GM12878 (cell line): Measurements from ENCODE around the gene PDZD2. TPM values are rescaled to one million over a fixed set of nuclear protein-coding genes. Genes with fewer than 3 reads are reported as not detected.

Source experiments
- ATAC-seq: fragments of 200-7000 bp; cut with Tn5 transposase; 3 replicates; pipeline ENCODE4 v1.9.1; 2020; ENCODE audit warnings: mild to moderate bottlenecking, moderate library complexity
- BruUV-seq: library from RNA; stranded (reverse); fragments of 400-500 nt; replicated peaks from 2 replicates; lab custom pipeline; 2021; lab: Mats Ljungman, UMichigan
- CTCF ChIA-PET: fragments of 300-600 bp; sonication (Branson Sonifier 250); formaldehyde crosslinking; extraction: SDS; loops from one replicate; lab custom pipeline; 2021; ENCODE audit warnings: inconsistent platforms; lab: Yijun Ruan, JAX
- POLR2A ChIA-PET: fragments of 350-600 bp; formaldehyde crosslinking; extraction: SDS; loops from one replicate; lab custom pipeline; 2021; ENCODE audit warnings: inconsistent platforms; lab: Charles Lee
- RAD21 ChIA-PET: fragments of 300-600 bp; sonication (Branson Sonifier 250); formaldehyde crosslinking; loops from one replicate; lab custom pipeline; 2023; ENCODE audit warnings: antibody characterized with exemption; ENCODE audit not compliant: unreplicated experiment; lab: Charles Lee
- SMC1A ChIA-PET: fragments of 300-600 bp; sonication (Branson Sonifier 250); formaldehyde crosslinking; loops from one replicate; lab custom pipeline; 2023; ENCODE audit not compliant: unreplicated experiment, uncharacterized antibody; lab: Charles Lee
- DNase-seq: peaks from one replicate; pipeline ENCODE4 v3.0.0-alpha.2; 2011; ENCODE audit warnings: low read depth, low spot score
- FAIRE-seq: peaks from 3 replicates; lab custom pipeline; 2011; peaks lifted over from hg19 to GRCh38; lab: Jason Lieb, UNC
- H2AFZ ChIP-seq: 2 replicates; pipeline ENCODE4 v1.6.0; 2011; ENCODE audit warnings: low read depth, low read length, control low read depth; ENCODE audit not compliant: control insufficient read depth
- H3K27ac ChIP-seq: 2 replicates; pipeline ENCODE4 v1.5.1; 2011; ENCODE audit warnings: control low read depth; ENCODE audit not compliant: control insufficient read depth, insufficient read depth
- H3K27me3 ChIP-seq, 2 experiments: replicated peaks in 1 of 2; 2 replicates each; pipeline versions ENCODE4 v1.6.0 to v1.6.1; 2011; ENCODE audit warnings: low read length in 1 of 2; ENCODE audit not compliant: control insufficient read depth in 2 of 2, insufficient read depth in 2 of 2
- H3K36me3 ChIP-seq, 2 experiments: 2 replicates each; pipeline ENCODE4 v1.5.1; 2011; ENCODE audit warnings: low read length in 1 of 2; ENCODE audit not compliant: control insufficient read depth in 2 of 2, insufficient read depth in 2 of 2
- H3K4me1 ChIP-seq: 2 replicates; pipeline ENCODE4 v1.6.1; 2011; ENCODE audit warnings: mild to moderate bottlenecking, low read length, moderate library complexity, mixed read lengths; ENCODE audit not compliant: control insufficient read depth, insufficient read depth
- H3K4me2 ChIP-seq: 2 replicates; pipeline ENCODE4 v1.6.0; 2011; ENCODE audit warnings: control low read depth; ENCODE audit not compliant: control insufficient read depth, insufficient read depth
- H3K4me3 ChIP-seq: fragments of 200-600 bp; sonication (generic); 2 replicates; pipeline ENCODE4 v1.5.1; 2016
- H3K79me2 ChIP-seq: 2 replicates; pipeline ENCODE4 v1.6.0; 2011; ENCODE audit warnings: low read length; ENCODE audit not compliant: control insufficient read depth, insufficient read depth
- H3K9ac ChIP-seq: 2 replicates; pipeline ENCODE4 v1.8.0; 2011; ENCODE audit warnings: low read length, control low read depth, mixed read lengths; ENCODE audit not compliant: control insufficient read depth, insufficient read depth
- H3K9me3 ChIP-seq: replicated peaks from 3 replicates; pipeline ENCODE4 v1.5.1; 2011; ENCODE audit warnings: mild to moderate bottlenecking, low read length; ENCODE audit not compliant: control insufficient read depth, insufficient read depth
- H4K20me1 ChIP-seq: 2 replicates; pipeline ENCODE4 v1.6.0; 2011; ENCODE audit not compliant: control insufficient read depth, insufficient read depth
- BCLAF1 ChIP-seq: fragments of 450-650 bp; IDR thresholded peaks from 2 replicates; pipeline ENCODE4 v1.6.1; 2017; ENCODE audit warnings: antibody characterized with exemption, mild to moderate bottlenecking, moderate library complexity
- BRCA1 ChIP-seq: IDR thresholded peaks from 2 replicates; pipeline ENCODE4 v1.6.1; 2011; ENCODE audit warnings: low read depth, low read length, improper control_type of control experiment
- EGR1 ChIP-seq, 2 experiments: IDR thresholded peaks; 1 replicate in 1 of 2; 2 replicates in 1 of 2; pipeline ENCODE4 v1.6.1; 2011 to 2012; ENCODE audit warnings: low read depth in 2 of 2, low read length in 2 of 2, borderline replicate concordance in 1 of 2, mild to moderate bottlenecking in 1 of 2, moderate library complexity in 1 of 2
- ETV6 ChIP-seq, 2 experiments: fragments of 450-650 bp in 1 of 2; IDR thresholded peaks in 1 of 2; conservative IDR thresholded peaks in 1 of 2; 2 replicates each; pipeline ENCODE4 v1.6.1; 2014; ENCODE audit warnings: antibody characterized with exemption in 1 of 2, borderline replicate concordance in 1 of 2, low read depth in 1 of 2, mild to moderate bottlenecking in 1 of 2, moderate library complexity in 1 of 2
- EZH2 ChIP-seq: IDR thresholded peaks from 2 replicates; pipeline ENCODE4 v1.6.1; 2012; ENCODE audit warnings: low read depth, mild to moderate bottlenecking, control low read depth, inconsistent platforms, low read length, borderline replicate concordance; ENCODE audit not compliant: control insufficient read depth
- HDAC2 ChIP-seq: fragments of 200-600 bp; sonication (generic); IDR thresholded peaks from 2 replicates; pipeline ENCODE4 v1.6.1; 2017
- IRF3 ChIP-seq: fragments of 450-650 bp; IDR thresholded peaks from 2 replicates; pipeline ENCODE4 v1.6.1; 2014; ENCODE audit warnings: mild to moderate bottlenecking
- JUNB ChIP-seq: IDR thresholded peaks from 2 replicates; pipeline ENCODE4 v1.6.1; 2016; ENCODE audit warnings: antibody characterized with exemption, mild to moderate bottlenecking
- NFYB ChIP-seq: IDR thresholded peaks from 2 replicates; pipeline ENCODE4 v1.6.1; 2011; ENCODE audit warnings: low read depth, mild to moderate bottlenecking, low read length, improper control_type of control experiment, moderate library complexity; ENCODE audit not compliant: insufficient read depth
- NRF1 ChIP-seq: conservative IDR thresholded peaks from 2 replicates; pipeline ENCODE4 v1.6.1; 2011; ENCODE audit warnings: mild to moderate bottlenecking, low read depth, low read length, improper control_type of control experiment
- PAX5 ChIP-seq: IDR thresholded peaks from 2 replicates; pipeline ENCODE4 v1.6.1; 2011; ENCODE audit warnings: low read depth, low read length, borderline replicate concordance
- SREBF1 ChIP-seq: IDR thresholded peaks from 2 replicates; pipeline ENCODE4 v1.6.1; 2012; ENCODE audit warnings: mild to moderate bottlenecking, low read length
- YY1 ChIP-seq: IDR thresholded peaks from 2 replicates; pipeline ENCODE4 v1.6.1; 2011; ENCODE audit warnings: low read depth, mild to moderate bottlenecking, low read length
- ZBED1 ChIP-seq: IDR thresholded peaks from 2 replicates; pipeline ENCODE4 v1.6.1; 2016; ENCODE audit warnings: borderline replicate concordance
- ZNF217 ChIP-seq: fragments of 450-650 bp; IDR thresholded peaks from 2 replicates; pipeline ENCODE4 v1.6.1; 2017; ENCODE audit warnings: antibody characterized with exemption, mild to moderate bottlenecking
- WGBS: methylation state at CpG from one replicate; pipeline ENCODE4 v1.1.6; 2016; ENCODE audit warnings: low lambda C conversion rate; ENCODE audit not compliant: insufficient replicate concordance, insufficient coverage; ENCODE audit errors: missing lambda C conversion rate; 5-methylcytosine and 5-hydroxymethylcytosine counted together
- in situ Hi-C: fragments of 300-500 bp; cut with MboI; formaldehyde crosslinking; loops from 9 replicates; pipeline ENCODE4 v1.14.3; 2018; ENCODE audit warnings: mixed read lengths
- intact Hi-C: fragments of 100-400 bp; cut with micrococcal nuclease; formaldehyde crosslinking; loops from one replicate; pipeline ENCODE4 v1.14.2; 2022; ENCODE audit not compliant: unreplicated experiment
- polyA plus RNA-seq, 11 experiments: library from polyadenylated mRNA; depleted of rRNA in 4 of 11; unstranded in 6 of 11; stranded (reverse) in 5 of 11; fragments of >200 nt; fragmentation: Nextera tagmentation in 4 of 11; fragmentation: Illumina TruSeq in 1 of 11; extraction: Ambion mirVana in 4 of 11; extraction: Trizol in 1 of 11; gene quantifications; 1 replicate in 1 of 11; 2 replicates in 10 of 11; pipeline versions ENCODE4 v1.2.1 to v1.2.3, GENCODE V29; 2011 to 2016; ENCODE audit warnings: inconsistent platforms in 2 of 11, missing spikeins in 2 of 11, low read depth in 1 of 11
- total RNA-seq, 4 experiments: library from RNA; depleted of rRNA in 3 of 4; stranded (reverse); fragments of >200 nt in 3 of 4; fragmentation: Illumina TruSeq in 1 of 4; extraction: Trizol in 1 of 4; gene quantifications; 2 replicates each; pipeline versions ENCODE4 v1.2.1 to v1.2.3, GENCODE V29; 2013 to 2021
- TF ChIP-seq, protein P1 (sequence below): fragments of 450-650 bp; IDR thresholded peaks from 2 replicates; pipeline ENCODE4 v1.6.1; 2017; ENCODE audit warnings: mild to moderate bottlenecking, moderate library complexity

PDZD2 gene
- total and polyA plus RNA-seq, 10 of the 15 experiments (the other 5 are each of a cell fraction or from before 2014, with no cell fraction given): 0.01 to 0.58 (median 0.29) TPM; not detected in 3

GRCh38 chr5:31942546-31942945 lies 303.6 kb downstream of the PDZD2 start:
- no TSS peak for BruUV-seq
- H3K27me3 ChIP-seq: no peaks in the 10 kb centered on the region
- no peak for TF ChIP-seq ZBED1
- TF ChIP-seq, protein P1, sequence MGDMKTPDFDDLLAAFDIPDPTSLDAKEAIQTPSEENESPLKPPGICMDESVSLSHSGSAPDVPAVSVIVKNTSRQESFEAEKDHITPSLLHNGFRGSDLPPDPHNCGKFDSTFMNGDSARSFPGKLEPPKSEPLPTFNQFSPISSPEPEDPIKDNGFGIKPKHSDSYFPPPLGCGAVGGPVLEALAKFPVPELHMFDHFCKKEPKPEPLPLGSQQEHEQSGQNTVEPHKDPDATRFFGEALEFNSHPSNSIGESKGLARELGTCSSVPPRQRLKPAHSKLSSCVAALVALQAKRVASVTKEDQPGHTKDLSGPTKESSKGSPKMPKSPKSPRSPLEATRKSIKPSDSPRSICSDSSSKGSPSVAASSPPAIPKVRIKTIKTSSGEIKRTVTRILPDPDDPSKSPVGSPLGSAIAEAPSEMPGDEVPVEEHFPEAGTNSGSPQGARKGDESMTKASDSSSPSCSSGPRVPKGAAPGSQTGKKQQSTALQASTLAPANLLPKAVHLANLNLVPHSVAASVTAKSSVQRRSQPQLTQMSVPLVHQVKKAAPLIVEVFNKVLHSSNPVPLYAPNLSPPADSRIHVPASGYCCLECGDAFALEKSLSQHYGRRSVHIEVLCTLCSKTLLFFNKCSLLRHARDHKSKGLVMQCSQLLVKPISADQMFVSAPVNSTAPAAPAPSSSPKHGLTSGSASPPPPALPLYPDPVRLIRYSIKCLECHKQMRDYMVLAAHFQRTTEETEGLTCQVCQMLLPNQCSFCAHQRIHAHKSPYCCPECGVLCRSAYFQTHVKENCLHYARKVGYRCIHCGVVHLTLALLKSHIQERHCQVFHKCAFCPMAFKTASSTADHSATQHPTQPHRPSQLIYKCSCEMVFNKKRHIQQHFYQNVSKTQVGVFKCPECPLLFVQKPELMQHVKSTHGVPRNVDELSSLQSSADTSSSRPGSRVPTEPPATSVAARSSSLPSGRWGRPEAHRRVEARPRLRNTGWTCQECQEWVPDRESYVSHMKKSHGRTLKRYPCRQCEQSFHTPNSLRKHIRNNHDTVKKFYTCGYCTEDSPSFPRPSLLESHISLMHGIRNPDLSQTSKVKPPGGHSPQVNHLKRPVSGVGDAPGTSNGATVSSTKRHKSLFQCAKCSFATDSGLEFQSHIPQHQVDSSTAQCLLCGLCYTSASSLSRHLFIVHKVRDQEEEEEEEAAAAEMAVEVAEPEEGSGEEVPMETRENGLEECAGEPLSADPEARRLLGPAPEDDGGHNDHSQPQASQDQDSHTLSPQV: no peak
- no peak for TF ChIP-seq EGR1 (IDR thresholded peaks at IDR 0.05; ENCODE audit: borderline replicate concordance in 1 of 2, low read depth in 2 of 2, low read length in 2 of 2)
- no peak for TF ChIP-seq BRCA1
- TF ChIP-seq YY1: no peak
- no peak for TF ChIP-seq JUNB
- no peak for TF ChIP-seq PAX5
- no peak for TF ChIP-seq NFYB
- TF ChIP-seq EZH2: no peak
- TF ChIP-seq ETV6 (conservative IDR thresholded peaks at IDR 0.05 in 1 of 2, IDR thresholded peaks at IDR 0.05 in 1 of 2; ENCODE audit: borderline replicate concordance in 1 of 2, low read depth in 1 of 2): no peak
- no peak for TF ChIP-seq NRF1
- no peak for TF ChIP-seq BCLAF1
- TF ChIP-seq SREBF1: no peak
- no peak for TF ChIP-seq IRF3
- no peak for TF ChIP-seq HDAC2
- no peak for TF ChIP-seq ZNF217
- no peak overlapping the region for H2AFZ ChIP-seq
- H3K36me3 ChIP-seq: no peaks in the 10 kb centered on the region
- intact Hi-C loops: no loop called here
- no peak overlapping the region for H3K4me2 ChIP-seq
- ChIA-PET RAD21 (no interaction called here), POLR2A (no interaction called here), CTCF (no interaction called here), SMC1A (no interaction called here)
- in situ Hi-C loops: no loop called here
- no peaks in the 10 kb centered on the region for H3K4me1 ChIP-seq
- H3K9me3 ChIP-seq: no peaks in the 10 kb centered on the region
- ATAC-seq: no peak
- FAIRE-seq: no peak
- no peak overlapping the region for H3K9ac ChIP-seq
- no peak overlapping the region for H3K27ac ChIP-seq
- WGBS: 59% methylated on average over 11 of the region's 11 CpGs
- H3K79me2 ChIP-seq: no peaks in the 10 kb centered on the region
- no peaks in the 10 kb centered on the region for H4K20me1 ChIP-seq
- no peak overlapping the region for H3K4me3 ChIP-seq
- DNase-seq: no peak
